ENCODE data around the gene ADARB1.

Gene ADARB1

GRCh38 chr21:45039317-45040156 is 34.8 kb upstream of the ADARB1 start:
- no peak for FAIRE-seq
- DNase-seq (ENCODE audit: insufficient read length, low spot score): no peak

DNA sequence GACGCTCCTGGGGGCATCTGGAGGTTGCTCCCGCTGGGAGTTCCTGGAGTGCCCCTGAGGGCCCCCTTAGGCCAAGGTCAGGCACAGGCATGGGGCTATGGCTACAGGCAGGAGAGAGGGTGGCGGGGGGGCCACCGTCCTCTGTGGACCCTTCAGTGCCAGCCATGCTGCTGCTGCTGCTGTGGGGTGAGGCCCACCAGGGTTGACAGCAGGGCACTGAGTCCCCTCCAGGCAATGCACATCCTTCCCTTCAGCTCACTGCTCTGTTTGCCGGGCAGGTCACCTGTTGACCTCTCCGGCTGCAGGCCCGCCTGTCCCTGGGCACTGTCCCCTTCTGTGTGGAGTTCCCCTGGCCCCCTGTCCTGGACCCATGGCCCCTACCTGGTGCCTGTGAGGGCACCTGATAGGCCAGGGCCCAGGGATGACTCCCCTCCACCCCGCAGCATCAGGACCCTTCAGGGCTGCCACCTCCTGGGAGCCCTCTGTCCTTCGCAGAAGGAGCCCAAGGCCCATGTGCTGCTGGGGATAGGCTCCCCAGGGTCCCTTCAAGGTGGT is 34.1 kb upstream of the ADARB1 start:
- DNase-seq (ENCODE audit: insufficient read length, low spot score) (no peak), FAIRE-seq (no peak)

DNA sequence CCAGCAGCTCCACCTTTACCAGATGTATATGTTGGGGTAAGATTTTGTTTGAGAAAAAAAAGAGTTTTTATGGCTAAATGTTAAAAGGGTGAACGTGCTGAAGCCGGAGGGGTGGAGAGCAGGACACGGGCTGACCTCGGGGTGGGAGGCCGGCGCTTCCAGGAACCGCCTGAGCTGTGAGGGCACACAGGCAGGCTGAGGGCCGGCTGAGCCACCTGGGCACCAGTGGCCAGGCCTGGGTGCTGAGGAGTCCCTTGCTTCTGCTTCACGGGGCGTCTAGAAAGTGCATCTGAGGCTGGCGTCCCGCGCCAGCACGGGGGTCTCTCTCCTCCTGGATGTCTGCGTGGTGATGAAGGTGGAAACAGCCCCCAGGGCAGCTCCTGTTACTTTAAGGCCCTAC is 33.6 kb upstream of the ADARB1 start:
- no peak for FAIRE-seq

DNA sequence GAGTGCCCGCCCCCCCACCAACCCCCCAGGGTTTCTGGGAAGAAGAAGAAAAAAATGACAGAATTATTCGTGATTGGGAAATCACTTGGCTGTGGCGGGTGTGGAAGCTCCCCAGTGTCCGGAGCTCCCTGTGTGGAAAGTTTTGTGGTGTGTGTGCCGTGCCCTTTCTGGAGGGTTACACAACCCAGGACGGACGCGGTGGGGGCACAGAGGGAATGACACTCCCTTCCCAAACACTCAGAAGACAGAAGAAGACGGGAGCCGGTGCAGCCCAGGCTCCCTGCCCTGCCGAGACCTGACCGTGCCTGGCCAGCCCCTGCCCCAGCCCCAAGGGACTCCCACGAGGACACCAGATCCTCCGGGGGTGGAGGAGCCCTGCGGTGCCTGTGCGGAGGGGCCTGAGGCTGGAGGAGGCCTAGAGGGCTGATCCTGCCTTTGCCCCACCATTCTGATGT is 33.0 kb upstream of the ADARB1 start:
- FAIRE-seq (no peak), DNase-seq (ENCODE audit: insufficient read length, low spot score) (no peak)

More for the DNA sequence above, 33.6 kb upstream of the ADARB1 start:
- no peak for DNase-seq (ENCODE audit: insufficient read length, low spot score)

- DNase-seq (ENCODE audit: insufficient read length, low spot score): no peak
- FAIRE-seq: peak; percentile 100
Observed at GRCh38 chr21:45041984-45042663, 32.3 kb upstream of the ADARB1 start.

GRCh38 chr21:45042664-45043161 is 31.7 kb upstream of the ADARB1 start:
- DNase-seq (ENCODE audit: insufficient read length, low spot score) (no peak), FAIRE-seq (no peak)

GRCh38 chr21:45043541-45044020 is 30.8 kb upstream of the ADARB1 start:
- DNase-seq (ENCODE audit: insufficient read length, low spot score): no peak

GRCh38 chr21:45045481-45045880 is 28.9 kb upstream of the ADARB1 start:
- FAIRE-seq: no peak
- no peak for DNase-seq (ENCODE audit: insufficient read length, low spot score)

More at GRCh38 chr21:45043541-45044020, 30.8 kb upstream of the ADARB1 start:
- FAIRE-seq: no peak

DNA sequence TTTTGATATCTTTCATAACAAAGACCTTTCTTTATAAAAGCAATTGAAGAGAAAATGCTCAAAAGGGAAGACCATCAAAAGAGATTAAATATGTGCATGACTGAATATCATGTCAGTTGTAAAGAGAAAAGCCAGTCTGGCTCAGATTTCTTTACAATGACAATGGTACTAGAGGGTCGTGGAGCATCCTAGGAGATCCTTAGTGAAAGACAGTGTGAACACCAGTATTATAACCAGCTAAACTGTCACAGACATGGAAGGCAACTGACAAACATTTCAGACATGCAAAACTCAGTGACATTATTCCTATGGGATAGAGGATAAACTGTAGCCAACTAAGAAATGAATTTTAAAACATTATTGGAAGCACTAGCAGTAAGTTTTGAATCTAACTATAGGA is 27.1 kb upstream of the ADARB1 start:
- FAIRE-seq (no peak), DNase-seq (ENCODE audit: insufficient read length, low spot score) (no peak)

DNA sequence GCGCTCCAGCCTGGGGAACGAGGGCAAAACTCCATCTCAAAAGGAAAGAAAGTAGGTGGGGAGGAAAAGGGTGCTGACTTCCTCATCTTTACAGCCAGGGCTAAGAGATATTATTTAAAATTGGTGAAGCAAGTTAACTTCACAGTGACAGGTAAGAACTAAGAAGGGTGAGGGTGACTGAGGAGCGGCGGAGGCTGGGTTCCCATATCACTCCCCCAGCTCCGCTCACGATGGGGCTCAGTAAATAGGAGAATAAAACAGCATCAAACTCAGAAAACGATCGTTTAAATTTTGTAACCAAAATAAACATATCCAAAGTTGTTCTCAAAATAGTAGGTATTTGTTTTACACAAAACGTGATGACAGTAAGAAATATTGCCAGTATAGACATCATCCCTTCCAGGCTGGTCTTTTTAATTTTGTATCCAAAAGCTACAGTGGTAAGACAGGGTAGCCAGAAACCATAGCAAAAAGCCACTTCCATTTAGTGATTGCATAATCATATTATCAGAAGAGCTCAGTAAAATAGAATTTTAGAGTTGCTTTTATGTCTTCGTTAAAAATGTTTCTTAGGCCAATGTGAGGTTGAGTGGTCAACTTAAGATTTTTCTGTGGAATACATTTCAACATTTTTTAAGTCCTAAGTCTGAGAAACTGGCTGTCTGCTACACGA is 26.2 kb upstream of the ADARB1 start:
- no peak for DNase-seq (ENCODE audit: insufficient read length, low spot score)
- FAIRE-seq: no peak

GRCh38 chr21:45048968-45049367 is 25.4 kb upstream of the ADARB1 start:
- no peak for DNase-seq (ENCODE audit: insufficient read length, low spot score)
- no peak for FAIRE-seq

DNA sequence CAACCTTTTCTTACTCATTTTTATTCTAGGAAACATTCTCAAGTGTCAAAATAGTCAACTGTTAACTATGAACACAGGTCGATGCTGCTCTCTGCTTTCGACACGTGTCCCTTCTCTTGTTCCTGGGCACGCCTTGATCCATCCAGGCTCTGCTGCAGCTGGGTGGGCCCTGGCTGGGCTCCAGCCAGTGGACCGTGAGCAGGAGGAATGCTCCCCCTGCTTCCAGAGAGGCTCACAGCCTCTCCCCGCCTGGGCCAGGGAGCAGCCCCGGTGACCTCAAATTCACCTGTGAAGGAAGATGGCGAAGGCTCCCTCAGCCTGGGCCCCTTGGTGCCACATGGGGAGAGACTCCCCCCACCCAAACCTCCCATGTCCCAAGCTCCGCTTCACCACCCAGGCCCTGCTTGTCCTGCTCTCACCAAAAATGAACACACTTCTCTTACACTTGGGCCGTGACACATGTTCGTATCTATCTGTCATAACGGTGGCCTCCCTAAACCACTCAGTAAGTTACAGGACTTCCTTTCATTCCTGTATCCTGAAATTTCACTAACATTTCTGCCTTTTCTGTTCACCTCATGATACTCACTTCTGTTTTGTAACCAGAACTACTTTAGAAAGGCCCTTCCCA is 24.6 kb upstream of the ADARB1 start:
- DNase-seq (ENCODE audit: insufficient read length, low spot score) (no peak), FAIRE-seq (no peak)

- FAIRE-seq: no peak
- DNase-seq (ENCODE audit: insufficient read length, low spot score): no peak
Observed at GRCh38 chr21:45050345-45050796, 24.0 kb upstream of the ADARB1 start.

DNA sequence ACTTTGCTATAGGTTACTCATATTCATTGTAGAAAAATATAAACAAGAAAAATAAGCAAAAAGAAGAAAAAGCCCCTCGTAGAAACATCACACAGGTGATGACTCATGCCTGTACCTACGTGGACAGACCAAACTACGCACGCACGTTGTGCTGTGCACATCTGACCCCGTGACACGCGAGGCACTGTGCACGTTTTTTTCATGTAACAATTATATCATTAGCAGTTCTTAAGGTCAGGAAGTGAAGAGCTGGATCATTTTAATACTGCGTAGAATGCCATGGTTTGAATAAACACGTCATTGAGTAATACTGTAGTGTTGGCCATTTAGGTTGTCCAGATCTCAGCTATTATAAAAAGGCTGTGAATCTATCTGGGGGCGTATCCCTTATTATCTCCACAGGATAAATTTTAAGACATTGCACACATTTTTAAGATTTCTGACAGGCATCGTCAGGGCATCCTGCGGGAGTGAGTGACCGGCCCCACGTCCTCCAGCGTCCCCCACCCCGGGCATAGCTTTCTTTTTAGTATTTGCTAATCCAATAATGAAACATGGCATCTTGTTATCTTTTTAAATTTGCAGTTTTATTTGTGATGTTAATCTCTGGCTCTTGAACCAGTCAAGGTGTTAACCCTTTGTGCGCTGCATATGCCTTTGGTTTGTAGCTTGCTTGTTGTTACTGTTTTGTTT is 23.4 kb upstream of the ADARB1 start:
- peak; percentile 86 for FAIRE-seq

GRCh38 chr21:45051580-45052434 is 22.6 kb upstream of the ADARB1 start:
- DNase-seq (ENCODE audit: insufficient read length, low spot score): no peak

More for the DNA sequence above, 23.4 kb upstream of the ADARB1 start:
- DNase-seq (ENCODE audit: insufficient read length, low spot score): peak; percentile 78

DNA sequence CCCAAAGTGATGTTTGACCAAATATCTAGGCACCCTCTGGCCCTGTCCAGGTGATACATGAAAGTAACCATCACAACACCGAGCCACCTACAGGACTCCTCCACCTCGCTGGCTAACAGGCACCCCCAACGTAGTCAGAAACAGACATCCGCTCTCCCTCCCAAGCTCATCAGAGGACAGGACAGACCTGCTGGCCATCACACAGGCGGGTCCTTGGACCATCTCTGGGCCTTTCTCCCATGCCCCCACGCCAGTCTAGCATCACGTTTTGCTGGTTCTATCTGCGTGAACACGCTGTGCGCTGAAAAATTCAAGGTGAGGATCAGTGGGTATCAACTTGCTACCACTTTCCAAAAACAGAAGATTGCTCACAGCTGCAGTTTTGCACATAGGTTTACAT is 21.4 kb upstream of the ADARB1 start:
- no peak for FAIRE-seq

More at GRCh38 chr21:45051580-45052434, 22.6 kb upstream of the ADARB1 start:
- no peak for FAIRE-seq

DNA sequence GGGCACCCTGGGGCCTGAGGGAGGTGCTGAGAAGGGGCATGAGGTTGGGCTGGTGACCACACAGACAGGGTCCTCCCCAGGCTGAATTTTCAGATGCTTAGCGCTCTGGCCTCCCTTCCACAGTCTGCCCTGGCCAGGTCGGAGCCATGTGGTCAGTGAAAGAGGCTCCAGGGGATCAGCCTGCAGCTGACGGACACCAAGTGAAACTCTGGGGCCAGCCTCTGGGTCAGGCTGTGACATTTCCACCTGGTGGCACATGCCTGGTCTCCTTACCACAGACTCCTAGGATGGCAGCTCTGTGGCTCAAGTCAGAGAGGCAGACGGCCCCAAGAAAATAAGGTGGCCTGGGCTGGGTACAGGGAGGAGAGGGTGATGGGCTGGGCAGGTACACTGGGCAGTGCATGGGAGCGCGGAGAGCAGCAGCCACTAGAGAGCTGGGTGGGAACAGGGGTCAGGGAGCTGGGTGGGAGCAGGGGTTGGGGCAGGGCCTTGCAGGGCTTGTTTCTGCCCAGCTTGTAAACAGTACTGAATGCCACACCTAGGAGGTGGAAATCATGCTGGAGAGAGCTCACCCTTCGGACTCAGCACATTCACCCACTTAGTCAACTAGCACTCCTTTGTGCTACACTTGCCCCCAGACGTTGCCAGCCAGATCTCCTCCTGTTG is 20.7 kb upstream of the ADARB1 start:
- DNase-seq (ENCODE audit: insufficient read length, low spot score) (no peak), FAIRE-seq (no peak)

More for the DNA sequence above, 21.4 kb upstream of the ADARB1 start:
- no peak for DNase-seq (ENCODE audit: insufficient read length, low spot score)

Data from HTR-8/SVneo (cell line).